HG02840 (cell line): ENCODE measurements around the gene ICOSLG.
"Not testable (repeated sequence)": the region's sequence is repeated elsewhere in the genome, so short reads cannot be mapped to it uniquely, and the experiment has no call there.

Experiments used
- ATAC-seq: cut with Tn5 transposase; IDR thresholded peaks from one replicate; pipeline ENCODE4 v1.9.1; 2021; ENCODE audit warnings: mild to moderate bottlenecking, moderate library complexity, moderate number of reproducible peaks; ENCODE audit not compliant: unreplicated experiment, low FRiP score

ICOSLG gene

GRCh38 chr21:44190349-44191271 is 50.1 kb downstream of the ICOSLG start:
- ATAC-seq: not testable (repeated sequence)

DNA sequence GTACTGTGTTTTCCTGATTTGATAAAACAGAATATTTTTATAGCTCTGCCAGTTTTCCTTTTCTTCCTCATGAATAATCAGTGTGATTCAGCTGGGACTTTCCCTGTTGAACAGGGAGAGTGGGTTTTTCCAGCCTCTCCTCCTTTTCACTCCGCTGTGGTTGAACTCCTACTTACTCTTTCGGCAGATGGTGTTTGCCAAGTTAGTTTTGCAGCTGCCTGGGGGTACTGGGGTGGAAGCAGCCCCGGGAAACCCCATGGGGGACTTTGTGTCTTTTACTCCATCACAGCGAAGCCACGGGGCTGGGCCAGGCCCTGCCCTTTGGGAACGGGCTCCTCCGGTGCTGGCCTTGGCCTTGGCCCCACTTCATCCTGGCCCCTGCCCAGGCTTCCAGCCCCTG is 55.9 kb downstream of the ICOSLG start:
- not testable (repeated sequence) for ATAC-seq

- not testable (repeated sequence) for ATAC-seq
Observed at GRCh38 chr21:44182202-44182601, 58.5 kb downstream of the ICOSLG start.

DNA sequence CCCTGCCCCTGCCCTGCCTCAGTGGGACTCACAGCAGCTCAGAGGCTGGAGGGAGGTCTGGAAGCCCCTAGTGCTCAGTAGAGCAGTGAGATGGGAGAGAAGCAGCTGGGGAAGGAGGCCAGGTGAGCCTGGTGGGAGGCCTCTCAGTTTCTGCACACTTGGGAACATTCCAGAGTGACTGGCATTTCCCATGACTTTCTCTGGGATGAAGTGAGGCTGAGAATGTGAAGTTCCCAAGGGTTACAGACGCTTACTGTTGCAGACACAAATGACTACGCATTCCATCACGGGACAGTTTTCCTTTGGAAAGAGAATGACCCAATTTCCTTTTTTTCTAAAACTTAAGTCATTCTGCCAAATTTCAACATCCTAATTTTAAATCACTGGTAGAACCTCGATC is 59.2 kb downstream of the ICOSLG start:
- not testable (repeated sequence) for ATAC-seq

DNA sequence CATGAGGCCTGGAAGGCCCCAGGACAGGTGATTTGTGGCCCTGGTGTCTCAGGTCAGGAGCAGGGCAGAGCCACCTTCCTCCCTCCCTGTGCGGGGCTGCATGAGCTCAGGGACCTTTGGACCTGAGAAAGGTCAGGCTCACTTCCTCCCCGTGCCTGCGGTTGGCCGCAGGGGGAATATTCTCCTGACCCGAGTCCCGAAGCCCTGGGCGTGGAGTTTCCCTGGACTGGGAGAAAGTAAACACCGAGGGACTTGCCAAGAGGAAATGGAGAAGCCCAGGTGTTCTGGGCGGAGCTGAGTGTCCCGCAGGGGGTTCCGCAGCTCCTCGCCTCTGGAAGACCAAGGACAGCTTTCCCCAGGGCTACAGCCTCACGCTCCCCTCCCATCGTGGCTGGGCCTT is 64.6 kb downstream of the ICOSLG start:
- ATAC-seq: not testable (repeated sequence)

GRCh38 chr21:44175189-44175588 is 65.6 kb downstream of the ICOSLG start:
- ATAC-seq: not testable (repeated sequence)
